Panc1 (cell line): ENCODE results near the gene WBP2. TPM values are rescaled to one million over a fixed set of nuclear protein-coding genes. Genes with fewer than 3 reads are reported as not detected.

ENCODE experiments used
- ATAC-seq: fragments of 200-7000 bp; cut with Tn5 transposase; 2 replicates; pipeline ENCODE4 v1.9.1; 2020; ENCODE audit warnings: mild to moderate bottlenecking, moderate library complexity
- BruUV-seq: library from RNA; stranded (reverse); fragments of 400-500 nt; replicated peaks from 2 replicates; lab custom pipeline; 2021; lab: Mats Ljungman, UMichigan
- CTCF ChIA-PET: fragments of 300-600 bp; sonication (Branson Sonifier 250); formaldehyde crosslinking; loops from one replicate; lab custom pipeline; 2022; ENCODE audit warnings: antibody characterized with exemption; lab: Charles Lee
- POLR2A ChIA-PET: fragments of 300-600 bp; sonication (Branson Sonifier 250); formaldehyde crosslinking; loops from one replicate; lab custom pipeline; 2022; ENCODE audit warnings: antibody characterized with exemption; lab: Charles Lee
- DNase-seq: peaks from one replicate; pipeline ENCODE4 v3.0.0-alpha.2; 2010; ENCODE audit warnings: low read depth, low spot score
- H3K27ac ChIP-seq: 2 replicates; pipeline ENCODE4 v1.5.1; 2011; ENCODE audit warnings: mild to moderate bottlenecking, low read length, inconsistent platforms
- H3K27me3 ChIP-seq: fragments of 200-500 bp; sonication (Bioruptor generic); 2 replicates; pipeline ENCODE4 v1.6.0; 2014; ENCODE audit warnings: low read length, inconsistent platforms; ENCODE audit not compliant: control insufficient read depth, insufficient read depth
- H3K36me3 ChIP-seq: fragments of 200-500 bp; sonication (Bioruptor generic); 2 replicates; pipeline ENCODE4 v1.5.1; 2014; ENCODE audit warnings: inconsistent platforms, mild to moderate bottlenecking, low read length, moderate library complexity; ENCODE audit not compliant: control insufficient read depth, insufficient read depth
- H3K4me1 ChIP-seq: 2 replicates; pipeline ENCODE4 v1.5.1; 2011; ENCODE audit warnings: inconsistent platforms, mild to moderate bottlenecking, low read length, moderate library complexity; ENCODE audit not compliant: control insufficient read depth, insufficient read depth
- H3K4me3 ChIP-seq, 2 experiments: 2 replicates each; pipeline ENCODE4 v1.5.1; 2011 to 2012; ENCODE audit warnings: low read depth in 2 of 2, low read length in 2 of 2, mild to moderate bottlenecking in 2 of 2, inconsistent platforms in 1 of 2, moderate library complexity in 1 of 2
- H3K9me3 ChIP-seq: fragments of 200-500 bp; sonication (Bioruptor generic); 2 replicates; pipeline ENCODE4 v1.5.1; 2014; ENCODE audit warnings: low read depth, mild to moderate bottlenecking, inconsistent platforms, low read length, moderate library complexity; ENCODE audit not compliant: control insufficient read depth, insufficient read depth
- POLR2AphosphoS5 ChIP-seq: IDR thresholded peaks from 2 replicates; pipeline ENCODE4 v1.6.1; 2012; ENCODE audit warnings: mild to moderate bottlenecking, low read depth, low read length, moderate library complexity
- SIN3A ChIP-seq: IDR thresholded peaks from 2 replicates; pipeline ENCODE4 v1.6.1; 2012; ENCODE audit warnings: low read depth, mild to moderate bottlenecking, low read length, moderate library complexity, borderline replicate concordance; ENCODE audit not compliant: insufficient read depth
- TCF7L2 ChIP-seq: IDR thresholded peaks from 2 replicates; pipeline ENCODE4 v1.6.1; 2011; ENCODE audit warnings: mild to moderate bottlenecking, low read depth, low read length, inconsistent platforms
- in situ Hi-C: cut with HindIII; loops from 2 replicates; pipeline ENCODE4 v1.10.0; 2016; ENCODE audit warnings: low sequenced_read_pairs, low pct_unique_long_range_greater_than_20kb
- intact Hi-C: fragments of 100-400 bp; cut with micrococcal nuclease; formaldehyde crosslinking; loops from one replicate; pipeline ENCODE4 v1.10.0; 2022; ENCODE audit not compliant: unreplicated experiment
- total RNA-seq: library from RNA; stranded (reverse); gene quantifications from one replicate; pipeline ENCODE4 v1.2.1, GENCODE V29; 2021; ENCODE audit not compliant: unreplicated experiment
- TF ChIP-seq, protein P1 (sequence below): fragments of 450-650 bp; IDR thresholded peaks from 2 replicates; pipeline ENCODE4 v1.5.1; 2017; ENCODE audit warnings: mild to moderate bottlenecking
- TF ChIP-seq, protein P2 (sequence below), 2 experiments: IDR thresholded peaks; 2 replicates each; pipeline ENCODE4 v1.6.1; 2011 to 2012; ENCODE audit warnings: low read depth in 2 of 2, control low read depth in 1 of 2, low read length in 1 of 2, mild to moderate bottlenecking in 1 of 2, moderate library complexity in 1 of 2; ENCODE audit not compliant: insufficient read depth in 1 of 2

Gene WBP2
- total RNA-seq, 1 experiment from 2014 or later: 163 TPM

DNA sequence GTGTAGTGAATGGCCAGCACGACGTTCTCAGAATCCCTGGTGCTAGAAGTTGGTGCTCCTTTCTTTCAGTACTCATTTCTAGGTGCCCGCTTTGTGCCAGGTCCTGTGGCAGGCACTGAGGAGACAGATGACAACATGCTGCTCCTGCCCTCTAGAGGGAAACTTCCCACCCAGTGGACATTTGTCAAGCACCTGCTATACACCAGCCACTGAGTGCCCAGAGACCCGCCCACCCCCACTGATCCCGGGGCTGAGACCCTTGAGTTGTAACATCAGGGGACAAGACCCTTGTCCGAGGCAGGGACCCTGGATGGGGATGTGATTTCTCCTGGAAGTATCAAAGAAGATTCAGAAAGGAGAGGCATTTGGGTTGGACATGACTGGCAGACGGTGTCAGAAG, 36.0 kb downstream of the WBP2 start:
- Histone ChIP-seq H3K36me3 (no peaks in the 10 kb centered on the region; the same call in 1 of the 2 replicates), H3K4me1 (no peaks in the 10 kb centered on the region), H3K27ac (no peak overlapping the region), H3K9me3 (no peaks in the 10 kb centered on the region), H3K4me3 (no peak overlapping the region), H3K27me3 (no peaks in the 10 kb centered on the region)
- POLR2A ChIA-PET: no interaction called here
- CTCF ChIA-PET: no interaction called here
- in situ Hi-C loops: no loop called here
- no TSS peak for BruUV-seq
- intact Hi-C loops: no loop called here
- ATAC-seq (peak; percentile 55), DNase-seq (no peak)
- TF ChIP-seq SIN3A: no peak
- TF ChIP-seq, protein P1, sequence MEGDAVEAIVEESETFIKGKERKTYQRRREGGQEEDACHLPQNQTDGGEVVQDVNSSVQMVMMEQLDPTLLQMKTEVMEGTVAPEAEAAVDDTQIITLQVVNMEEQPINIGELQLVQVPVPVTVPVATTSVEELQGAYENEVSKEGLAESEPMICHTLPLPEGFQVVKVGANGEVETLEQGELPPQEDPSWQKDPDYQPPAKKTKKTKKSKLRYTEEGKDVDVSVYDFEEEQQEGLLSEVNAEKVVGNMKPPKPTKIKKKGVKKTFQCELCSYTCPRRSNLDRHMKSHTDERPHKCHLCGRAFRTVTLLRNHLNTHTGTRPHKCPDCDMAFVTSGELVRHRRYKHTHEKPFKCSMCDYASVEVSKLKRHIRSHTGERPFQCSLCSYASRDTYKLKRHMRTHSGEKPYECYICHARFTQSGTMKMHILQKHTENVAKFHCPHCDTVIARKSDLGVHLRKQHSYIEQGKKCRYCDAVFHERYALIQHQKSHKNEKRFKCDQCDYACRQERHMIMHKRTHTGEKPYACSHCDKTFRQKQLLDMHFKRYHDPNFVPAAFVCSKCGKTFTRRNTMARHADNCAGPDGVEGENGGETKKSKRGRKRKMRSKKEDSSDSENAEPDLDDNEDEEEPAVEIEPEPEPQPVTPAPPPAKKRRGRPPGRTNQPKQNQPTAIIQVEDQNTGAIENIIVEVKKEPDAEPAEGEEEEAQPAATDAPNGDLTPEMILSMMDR: no peak

DNA sequence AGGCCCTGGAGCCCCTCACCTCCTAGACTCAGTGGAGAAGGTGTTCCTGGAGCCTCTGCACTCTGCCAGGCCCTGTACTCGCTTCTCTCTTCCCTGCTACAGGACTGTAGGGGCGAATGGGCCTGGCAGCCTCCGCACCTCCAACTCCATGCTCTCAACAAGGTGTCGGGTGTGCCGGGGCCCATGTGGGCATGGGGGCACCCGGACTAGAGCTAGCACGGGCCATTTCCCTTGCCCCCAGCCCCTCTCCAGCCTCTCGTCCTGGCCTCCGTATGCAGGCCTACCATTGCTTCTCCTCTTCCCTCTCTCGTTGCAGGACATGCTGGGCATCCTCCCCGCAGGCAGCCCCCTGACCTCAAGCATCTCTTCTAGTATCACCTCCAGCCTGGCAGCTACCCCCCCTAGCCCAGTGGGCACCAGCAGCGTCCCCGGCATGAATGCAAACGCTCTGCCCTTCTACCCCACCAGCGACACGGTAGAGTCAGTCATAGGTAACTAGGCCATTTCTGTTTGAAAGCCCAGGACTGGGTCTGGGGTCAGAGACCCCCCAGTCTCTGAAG, 36.7 kb downstream of the WBP2 start:
- Histone ChIP-seq H3K4me1 (no peaks in the 10 kb centered on the region), H3K36me3 (no peaks in the 10 kb centered on the region), H3K9me3 (no peaks in the 10 kb centered on the region), H3K4me3 (no peak overlapping the region), H3K27me3 (no peaks in the 10 kb centered on the region), H3K27ac (no peak overlapping the region)
- intact Hi-C loops (no loop called here), in situ Hi-C loops (no loop called here)
- CTCF ChIA-PET: interaction anchor here (0.5 kb wide), 1 partner anchor 25 kb away, joined by 3 read pairs; no protein-coding TSS in a partner anchor
- POLR2A ChIA-PET: no interaction called here
- DNase-seq: no peak
- no TSS peak for BruUV-seq
- ATAC-seq: no peak
- no peak for TF ChIP-seq TCF7L2

DNA sequence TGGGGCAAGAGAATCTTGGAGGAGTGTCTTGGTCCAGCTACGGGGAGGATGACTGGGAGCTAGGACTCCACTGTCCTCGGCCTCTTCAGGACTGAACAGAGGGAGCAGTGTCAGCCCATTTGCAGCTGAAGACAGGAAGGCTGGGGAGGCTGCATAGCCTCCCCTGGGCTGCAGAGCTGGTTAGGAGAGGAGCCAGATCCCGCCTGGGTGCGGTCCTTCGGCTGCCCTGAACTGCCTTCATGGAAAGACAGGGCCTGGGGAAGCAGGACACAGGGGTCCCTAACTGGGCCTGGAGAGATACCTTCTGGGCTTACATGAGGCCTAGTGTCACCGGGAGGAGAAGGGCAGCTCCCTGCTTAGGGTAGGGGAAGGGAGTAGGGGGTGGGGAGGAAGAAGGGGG, 37.6 kb downstream of the WBP2 start:
- intact Hi-C loops: no loop called here
- ATAC-seq: no peak
- Histone ChIP-seq H3K27me3 (no peaks in the 10 kb centered on the region), H3K4me1 (no peaks in the 10 kb centered on the region), H3K9me3 (no peaks in the 10 kb centered on the region), H3K36me3 (no peaks in the 10 kb centered on the region), H3K27ac (no peak overlapping the region), H3K4me3 (no peak overlapping the region)
- BruUV-seq: no TSS peak
- ChIA-PET POLR2A (no interaction called here), CTCF (no interaction called here)
- no peak for DNase-seq
- in situ Hi-C loops: no loop called here
- TF ChIP-seq, protein P2, sequence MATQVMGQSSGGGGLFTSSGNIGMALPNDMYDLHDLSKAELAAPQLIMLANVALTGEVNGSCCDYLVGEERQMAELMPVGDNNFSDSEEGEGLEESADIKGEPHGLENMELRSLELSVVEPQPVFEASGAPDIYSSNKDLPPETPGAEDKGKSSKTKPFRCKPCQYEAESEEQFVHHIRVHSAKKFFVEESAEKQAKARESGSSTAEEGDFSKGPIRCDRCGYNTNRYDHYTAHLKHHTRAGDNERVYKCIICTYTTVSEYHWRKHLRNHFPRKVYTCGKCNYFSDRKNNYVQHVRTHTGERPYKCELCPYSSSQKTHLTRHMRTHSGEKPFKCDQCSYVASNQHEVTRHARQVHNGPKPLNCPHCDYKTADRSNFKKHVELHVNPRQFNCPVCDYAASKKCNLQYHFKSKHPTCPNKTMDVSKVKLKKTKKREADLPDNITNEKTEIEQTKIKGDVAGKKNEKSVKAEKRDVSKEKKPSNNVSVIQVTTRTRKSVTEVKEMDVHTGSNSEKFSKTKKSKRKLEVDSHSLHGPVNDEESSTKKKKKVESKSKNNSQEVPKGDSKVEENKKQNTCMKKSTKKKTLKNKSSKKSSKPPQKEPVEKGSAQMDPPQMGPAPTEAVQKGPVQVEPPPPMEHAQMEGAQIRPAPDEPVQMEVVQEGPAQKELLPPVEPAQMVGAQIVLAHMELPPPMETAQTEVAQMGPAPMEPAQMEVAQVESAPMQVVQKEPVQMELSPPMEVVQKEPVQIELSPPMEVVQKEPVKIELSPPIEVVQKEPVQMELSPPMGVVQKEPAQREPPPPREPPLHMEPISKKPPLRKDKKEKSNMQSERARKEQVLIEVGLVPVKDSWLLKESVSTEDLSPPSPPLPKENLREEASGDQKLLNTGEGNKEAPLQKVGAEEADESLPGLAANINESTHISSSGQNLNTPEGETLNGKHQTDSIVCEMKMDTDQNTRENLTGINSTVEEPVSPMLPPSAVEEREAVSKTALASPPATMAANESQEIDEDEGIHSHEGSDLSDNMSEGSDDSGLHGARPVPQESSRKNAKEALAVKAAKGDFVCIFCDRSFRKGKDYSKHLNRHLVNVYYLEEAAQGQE (IDR thresholded peaks at IDR 0.05; ENCODE audit: insufficient read depth in 1 of 2, low read depth in 2 of 2, low read length in 1 of 2): no peak
- TF ChIP-seq, protein P1: no peak
- TF ChIP-seq POLR2AphosphoS5 (no peak), TCF7L2 (no peak), SIN3A (no peak)
